Mucosa of descending colon (tissue), 3 donors: ENCODE results near the gene GPR132. TPM values are rescaled to one million over a fixed set of nuclear protein-coding genes. Genes with fewer than 3 reads are reported as not detected.

Experiments
- ATAC-seq: fragments of 200-7000 bp; cut with Tn5 transposase; one replicate; pipeline ENCODE4 v1.9.1; 2020; ENCODE audit warnings: mild to moderate bottlenecking, moderate library complexity
- DNase-seq, 3 donors: peaks; one replicate each; pipeline ENCODE4 v3.0.0-alpha.2; 2020
- H3K36me3 ChIP-seq: fragments of 200-600 bp; one replicate; pipeline ENCODE4 v1.8.0; 2021; ENCODE audit warnings: low read depth, mild to moderate bottlenecking
- H3K4me1 ChIP-seq: fragments of 200-600 bp; one replicate; pipeline ENCODE4 v1.8.0; 2021; ENCODE audit warnings: low read depth, mild to moderate bottlenecking
- H3K4me3 ChIP-seq: fragments of 200-600 bp; one replicate; pipeline ENCODE4 v1.8.0; 2021; ENCODE audit warnings: mild to moderate bottlenecking
- H3K9me3 ChIP-seq: fragments of 200-600 bp; one replicate; pipeline ENCODE4 v1.8.0; 2021; ENCODE audit warnings: mild to moderate bottlenecking
- CTCF ChIP-seq: fragments of 200-600 bp; IDR thresholded peaks from one replicate; pipeline ENCODE4 v1.8.0; 2022; ENCODE audit warnings: antibody characterized with exemption, mild to moderate bottlenecking
- intact Hi-C, 2 donors: fragments of 100-400 bp; cut with DNase I in 1 of 2; cut with micrococcal nuclease in 1 of 2; formaldehyde crosslinking; loops; one replicate each; pipeline versions ENCODE4 v1.11.0 to v1.11.1; 2022; cut with DNase I, micrococcal nuclease
- total RNA-seq, 3 donors: library from RNA; stranded (reverse); fragmentation: NEBNext Ultra II Directional in 2 of 3; extraction: Animal tissue kit (Norgen Biotek cat#: 25700) in 2 of 3; gene quantifications; one replicate each; pipeline versions ENCODE4 v1.2.1 to v1.2.4, GENCODE V29; 2021 to 2023
- donor health status: DM: no; HTN: no; CAD: no; lungs with moderate emphysema.
- donor health status: DM: no; HTN: no; CAD: no.
- donor health status: DM: no; HTN: yes; CAD: no.

GPR132 gene
- total RNA-seq, 3 donors from 2014 or later, result 1.7 to 4.0 (median 3.1) TPM

- Histone ChIP-seq H3K4me3 (no peak overlapping the region), H3K36me3 (no peaks in the 10 kb centered on the region), H3K9me3 (peaks cover 3% of the 10 kb centered on the region), H3K4me1 (peaks cover 6% of the 10 kb centered on the region)
- intact Hi-C loops, result loop anchor here in 1 of 2 donors (10.0 kb wide), 1 partner anchor 67 kb away; the partner anchor contains the start of gene JAG2
- DNase-seq, result no peak
- no peak for ATAC-seq
- TF ChIP-seq CTCF, result no peak
These were observed 32.5 kb upstream of the GPR132 start for GRCh38 chr14:105097794-105098127.

GRCh38 chr14:105096206-105096875, 31.1 kb upstream of the GPR132 start:
- TF ChIP-seq CTCF, result no peak
- intact Hi-C loops, result loop anchor here in 1 of 2 donors (10.0 kb wide), 1 partner anchor 68 kb away; the partner anchor contains the start of gene JAG2
- DNase-seq, result peak in 1 of 3 donors; percentile 30

GRCh38 chr14:105095236-105095805, 30.1 kb upstream of the GPR132 start:
- no peak for TF ChIP-seq CTCF
- Histone ChIP-seq H3K4me3 (no peak overlapping the region), H3K4me1 (peaks cover 31% of the 10 kb centered on the region), H3K9me3 (peaks cover 3% of the 10 kb centered on the region), H3K36me3 (no peaks in the 10 kb centered on the region)
- DNase-seq (no peak), ATAC-seq (no peak)
- intact Hi-C loops, result loop anchor here in 1 of 2 donors (10.0 kb wide), 1 partner anchor 69 kb away; the partner anchor contains the start of gene JAG2

More at GRCh38 chr14:105096206-105096875, 31.1 kb upstream of the GPR132 start:
- no peaks in the 10 kb centered on the region for H3K36me3 ChIP-seq
- no peak for ATAC-seq
- H3K4me1 ChIP-seq, result peaks cover 20% of the 10 kb centered on the region
- H3K9me3 ChIP-seq, result peaks cover 3% of the 10 kb centered on the region
- H3K4me3 ChIP-seq, result no peak overlapping the region

DNA sequence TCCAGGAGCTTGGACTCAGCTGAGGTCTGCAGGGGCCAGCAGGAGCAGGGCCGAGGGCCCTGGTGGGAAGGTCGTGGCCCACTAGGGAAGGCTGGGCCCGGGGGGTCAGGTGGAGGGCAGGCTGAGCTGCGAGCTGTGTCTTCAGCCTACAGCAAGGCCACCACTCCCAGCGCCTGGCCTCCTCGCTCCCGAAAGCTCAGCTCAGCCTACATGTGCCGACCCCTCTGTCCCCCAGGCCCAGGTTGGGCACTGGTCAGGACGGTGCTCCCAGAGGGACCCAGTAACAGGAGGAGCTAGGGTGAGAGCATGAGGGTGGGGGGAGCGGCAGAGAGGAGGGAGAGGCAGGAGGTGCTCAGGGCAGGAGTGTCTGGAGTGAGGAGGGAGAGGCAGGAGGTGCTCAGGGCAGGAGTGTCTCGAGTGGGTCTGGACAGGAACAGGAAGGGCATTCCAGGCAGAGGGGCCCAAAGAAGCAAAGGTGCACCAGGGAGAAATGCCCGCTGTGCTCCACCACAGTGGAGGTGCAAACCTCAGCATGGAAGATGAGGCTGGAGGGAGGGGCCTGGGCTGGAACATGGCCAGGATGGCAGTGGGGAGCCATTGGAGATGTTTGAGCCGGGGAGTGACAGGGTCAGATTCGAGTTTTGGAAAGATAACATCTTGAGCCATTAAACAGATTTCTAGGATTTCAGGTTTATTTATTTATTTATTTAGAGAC, 29.1 kb upstream of the GPR132 start:
- Histone ChIP-seq H3K9me3 (no peaks in the 10 kb centered on the region), H3K36me3 (no peaks in the 10 kb centered on the region), H3K4me1 (peaks cover 37% of the 10 kb centered on the region), H3K4me3 (no peak overlapping the region)
- intact Hi-C loops, result loop anchor here in 1 of 2 donors (10.0 kb wide), 1 partner anchor 70 kb away; the partner anchor contains the start of gene JAG2
- no peak for TF ChIP-seq CTCF
- ATAC-seq (no peak), DNase-seq (peak in 2 of 3 donors; percentile 58 to 67)

- peak; percentile 50 for TF ChIP-seq CTCF
- H3K4me1 ChIP-seq, result peaks cover 45% of the 10 kb centered on the region
- peak; percentile 54 for ATAC-seq
- DNase-seq, result peak; percentile 84 to 92 (median 89)
- H3K9me3 ChIP-seq, result no peaks in the 10 kb centered on the region
- intact Hi-C loops, result loop anchor here in 1 of 2 donors (10.0 kb wide), 1 partner anchor 71 kb away; the partner anchor contains the start of gene JAG2
- no peaks in the 10 kb centered on the region for H3K36me3 ChIP-seq
- peak overlapping the region; percentile 54 for H3K4me3 ChIP-seq
These were observed 28.4 kb upstream of the GPR132 start for GRCh38 chr14:105093431-105094192.
